ENCODE measurements around the gene LDLRAD3. TPM values are rescaled to one million over a fixed set of nuclear protein-coding genes. Genes with fewer than 3 reads are reported as not detected.

The LDLRAD3 gene
- total RNA-seq, 1 experiment from 2014 or later: 12.1 TPM

GRCh38 chr11:36019005-36019596 lies 75.2 kb downstream of the LDLRAD3 start:
- Histone ChIP-seq H3K4me1 (ENCODE audit: insufficient read depth, low read length) (no peaks in the 10 kb centered on the region; the same call in 1 of the 2 replicates), H3K23me2 (ENCODE audit: insufficient read length, low read depth, low read length, poor library complexity, severe bottlenecking) (no peaks in the 10 kb centered on the region), H3K9me3 (ENCODE audit: control insufficient read depth, low read depth, low read length) (no peaks in the 10 kb centered on the region), H3T11ph (ENCODE audit: low read length) (no peak overlapping the region), H2BK12ac (ENCODE audit: insufficient read length, low read depth, low read length) (no peak overlapping the region), H2BK15ac (ENCODE audit: low read depth, low read length) (no peak overlapping the region), H3K9ac (ENCODE audit: extremely low read depth, insufficient read length, low read length) (no peak overlapping the region), H2AK5ac (ENCODE audit: insufficient read length, low read length) (no peak overlapping the region), H4K91ac (ENCODE audit: insufficient read length, low read depth, low read length) (no peak overlapping the region), H3K27me3 (ENCODE audit: insufficient read depth, low read length) (no peaks in the 10 kb centered on the region), H3K4me2 (ENCODE audit: insufficient read depth, insufficient read length, low read length) (no peak overlapping the region), H3K79me1 (ENCODE audit: insufficient read depth, low read depth, low read length, poor library complexity, severe bottlenecking) (peaks cover 4% of the 10 kb centered on the region), H3K4ac (ENCODE audit: low read depth, low read length) (no peak overlapping the region), H3K18ac (ENCODE audit: insufficient read length, low read depth, low read length) (no peak overlapping the region), H4K5ac (ENCODE audit: insufficient read length, low read depth, low read length) (no peak overlapping the region), H2AFZ (ENCODE audit: low read length) (no peak overlapping the region), H3K79me2 (ENCODE audit: insufficient read depth, low read length) (peaks cover 2% of the 10 kb centered on the region; the same call in 1 of the 2 replicates), H2BK5ac (ENCODE audit: insufficient read length, low read length) (no peak overlapping the region), H3K56ac (ENCODE audit: insufficient read length, low read depth, low read length) (no peak overlapping the region), H3K14ac (ENCODE audit: insufficient read depth, low read length) (no peak overlapping the region), H4K20me1 (ENCODE audit: control insufficient read depth, insufficient read depth, insufficient read length) (no peaks in the 10 kb centered on the region), H3K23ac (ENCODE audit: insufficient read length, low read depth, low read length) (no peak overlapping the region), H2BK120ac (ENCODE audit: low read depth, low read length, poor library complexity, severe bottlenecking) (no peak overlapping the region), H3K27ac (ENCODE audit: insufficient read length, low read depth, low read length) (no peak overlapping the region), H4K8ac (replicated peaks; ENCODE audit: insufficient read length, low read depth, low read length) (no peak overlapping the region), H2BK20ac (ENCODE audit: low read depth, low read length, poor library complexity, severe bottlenecking) (no peak overlapping the region)
- no peaks in the 10 kb centered on the region for H3K27me3 Mint-ChIP-seq (ENCODE audit: low read depth)
- no peak overlapping the region for H3K4me3 Mint-ChIP-seq
- H3K9me3 Mint-ChIP-seq: no peaks in the 10 kb centered on the region
- peaks cover 33 to 45% of the 10 kb centered on the region in 2 experiments for H3K4me1 Mint-ChIP-seq
- H3K27ac Mint-ChIP-seq: no peak overlapping the region
- no peak for TF ChIP-seq CTCF (conservative IDR thresholded peaks at IDR 0.05)
- no CpG with 5 or more reads among the region's 8 CpGs for WGBS (ENCODE audit: extremely low coverage, insufficient read length, low lambda C conversion rate)
- H3K36me3 Mint-ChIP-seq (ENCODE audit: insufficient read depth in 1 of 3, low read depth in 3 of 3): no peaks in the 10 kb centered on the region; a peak in 1 of 7 replicates
- DNase-seq: no peak
